ENCODE data around the gene LTBP1. TPM values are rescaled to one million over a fixed set of nuclear protein-coding genes. Genes with fewer than 3 reads are reported as not detected.

Gene LTBP1
- total and polyA plus RNA-seq, 2 donors (not counting 1 experiment from before 2014, with no cell fraction given), result 0.69 TPM; not detected in 1

DNA sequence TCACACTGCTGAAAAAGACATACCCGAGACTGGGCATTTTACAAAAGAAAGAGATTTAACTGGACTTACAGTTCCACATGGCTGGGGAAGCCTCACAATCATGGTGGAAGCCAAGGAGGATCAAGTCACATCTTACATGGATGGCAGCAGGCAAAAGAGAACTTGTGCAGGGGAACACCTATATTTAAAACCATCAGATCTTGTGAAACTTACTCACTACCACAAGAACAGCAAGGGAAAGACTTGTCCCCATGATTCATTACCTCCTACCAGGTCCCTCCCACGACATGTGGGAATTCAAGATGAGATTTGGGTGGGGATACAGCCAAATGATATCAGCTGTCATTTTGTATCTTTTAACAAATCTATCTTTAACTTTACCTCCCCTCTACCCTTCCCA, 278.6 kb downstream of the LTBP1 start:
- CTCF ChIA-PET, result no interaction called here
- no peaks in the 10 kb centered on the region for H3K27me3 ChIP-seq (replicated peaks in 1 of 4; ENCODE audit: control extremely low read depth in 1 of 4, control insufficient read depth in 3 of 4, insufficient read depth in 4 of 4, low read length in 3 of 4)

DNA sequence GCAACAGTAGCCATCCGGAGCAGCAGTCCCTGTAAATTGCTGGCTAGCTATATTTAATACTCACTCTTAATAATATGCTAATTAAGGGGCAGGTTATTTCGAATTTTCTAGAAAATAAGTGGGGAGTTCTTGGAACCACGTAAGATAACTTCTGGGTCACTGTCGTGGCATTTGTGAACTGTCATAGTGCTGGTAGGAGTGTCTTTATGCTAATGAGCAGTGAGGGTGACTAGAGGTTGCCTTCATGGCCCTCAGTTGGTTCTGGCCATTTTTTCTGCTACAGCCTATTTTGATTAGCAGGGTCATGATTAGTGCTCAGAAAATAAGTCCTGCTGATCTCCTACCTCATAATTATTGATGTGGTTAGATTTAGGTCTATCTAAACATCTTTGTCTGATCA, 279.8 kb downstream of the LTBP1 start:
- H3K4me1 Mint-ChIP-seq, result no peaks in the 10 kb centered on the region
- intact Hi-C loops (cut with micrococcal nuclease), result no loop called here
- H3K9me3 Mint-ChIP-seq (ENCODE audit: insufficient read depth), result no peaks in the 10 kb centered on the region
- Histone ChIP-seq H3K79me2 (ENCODE audit: control insufficient read depth, insufficient read depth, low read length) (no peaks in the 10 kb centered on the region), H3K36me3 (replicated peaks in 1 of 2; ENCODE audit: control extremely low read depth in 1 of 2, control insufficient read depth in 1 of 2, extremely low read depth in 1 of 2, insufficient read depth in 2 of 2, low read length in 1 of 2) (no peaks in the 10 kb centered on the region), H4K20me1 (ENCODE audit: control insufficient read depth, insufficient read depth, low read length, poor library complexity, severe bottlenecking) (no peaks in the 10 kb centered on the region), H3K4me2 (replicated peaks; ENCODE audit: low read depth, low read length, poor library complexity, severe bottlenecking) (no peak overlapping the region), H3K4me1 (ENCODE audit: control insufficient read depth in 2 of 2, insufficient read depth in 2 of 2, low read length in 2 of 2) (no peaks in the 10 kb centered on the region), H3K27me3 (replicated peaks in 1 of 4; ENCODE audit: control extremely low read depth in 1 of 4, control insufficient read depth in 3 of 4, insufficient read depth in 4 of 4, low read length in 3 of 4) (no peaks in the 10 kb centered on the region), H3K27ac (ENCODE audit: low read length in 2 of 2) (no peak overlapping the region), H3K4me3 (ENCODE audit: control extremely low read depth in 1 of 5, extremely low read depth in 1 of 5, insufficient read depth in 1 of 5, low read depth in 2 of 5, low read length in 4 of 5) (no peak overlapping the region), H3K9me3 (ENCODE audit: control extremely low read depth in 1 of 3, control insufficient read depth in 2 of 3, insufficient read depth in 1 of 3, low read length in 2 of 3) (no peaks in the 10 kb centered on the region), H2AFZ (ENCODE audit: insufficient read depth, low read depth, low read length, poor library complexity, severe bottlenecking) (no peak overlapping the region), H3K9ac (ENCODE audit: low read length) (no peak overlapping the region)
- WGBS (ENCODE audit: insufficient coverage), result 93% methylated on average over 2 of the region's 4 CpGs
- H3K27me3 Mint-ChIP-seq, result peaks cover 3% of the 10 kb centered on the region
- POLR2A ChIA-PET, result no interaction called here
- H3K4me3 Mint-ChIP-seq, result no peak overlapping the region
- DNase-seq, result no peak
- CTCF ChIA-PET, result no interaction called here
- ATAC-seq (ENCODE audit: low read depth), result no peak
- TF ChIP-seq, protein P1, sequence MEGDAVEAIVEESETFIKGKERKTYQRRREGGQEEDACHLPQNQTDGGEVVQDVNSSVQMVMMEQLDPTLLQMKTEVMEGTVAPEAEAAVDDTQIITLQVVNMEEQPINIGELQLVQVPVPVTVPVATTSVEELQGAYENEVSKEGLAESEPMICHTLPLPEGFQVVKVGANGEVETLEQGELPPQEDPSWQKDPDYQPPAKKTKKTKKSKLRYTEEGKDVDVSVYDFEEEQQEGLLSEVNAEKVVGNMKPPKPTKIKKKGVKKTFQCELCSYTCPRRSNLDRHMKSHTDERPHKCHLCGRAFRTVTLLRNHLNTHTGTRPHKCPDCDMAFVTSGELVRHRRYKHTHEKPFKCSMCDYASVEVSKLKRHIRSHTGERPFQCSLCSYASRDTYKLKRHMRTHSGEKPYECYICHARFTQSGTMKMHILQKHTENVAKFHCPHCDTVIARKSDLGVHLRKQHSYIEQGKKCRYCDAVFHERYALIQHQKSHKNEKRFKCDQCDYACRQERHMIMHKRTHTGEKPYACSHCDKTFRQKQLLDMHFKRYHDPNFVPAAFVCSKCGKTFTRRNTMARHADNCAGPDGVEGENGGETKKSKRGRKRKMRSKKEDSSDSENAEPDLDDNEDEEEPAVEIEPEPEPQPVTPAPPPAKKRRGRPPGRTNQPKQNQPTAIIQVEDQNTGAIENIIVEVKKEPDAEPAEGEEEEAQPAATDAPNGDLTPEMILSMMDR (IDR thresholded peaks at IDR 0.05), result no peak
- TF ChIP-seq EZH2 (IDR thresholded peaks at IDR 0.05; ENCODE audit: borderline replicate concordance, insufficient read depth, low read depth, low read length, poor library complexity, severe bottlenecking), result no peak
- H3K27ac Mint-ChIP-seq, result no peak overlapping the region

More for the DNA sequence above, 278.6 kb downstream of the LTBP1 start:
- WGBS (ENCODE audit: insufficient coverage), result 86% methylated on average over 1 of the region's 2 CpGs
- Histone ChIP-seq H3K79me2 (ENCODE audit: control insufficient read depth, insufficient read depth, low read length) (no peaks in the 10 kb centered on the region), H2AFZ (ENCODE audit: insufficient read depth, low read depth, low read length, poor library complexity, severe bottlenecking) (no peak overlapping the region), H3K9ac (ENCODE audit: low read length) (no peak overlapping the region), H3K9me3 (ENCODE audit: control extremely low read depth in 1 of 3, control insufficient read depth in 2 of 3, insufficient read depth in 1 of 3, low read length in 2 of 3) (no peaks in the 10 kb centered on the region), H4K20me1 (ENCODE audit: control insufficient read depth, insufficient read depth, low read length, poor library complexity, severe bottlenecking) (no peaks in the 10 kb centered on the region), H3K4me2 (replicated peaks; ENCODE audit: low read depth, low read length, poor library complexity, severe bottlenecking) (no peak overlapping the region), H3K4me1 (ENCODE audit: control insufficient read depth in 2 of 2, insufficient read depth in 2 of 2, low read length in 2 of 2) (no peaks in the 10 kb centered on the region), H3K4me3 (ENCODE audit: control extremely low read depth in 1 of 5, extremely low read depth in 1 of 5, insufficient read depth in 1 of 5, low read depth in 2 of 5, low read length in 4 of 5) (no peak overlapping the region), H3K36me3 (replicated peaks in 1 of 2; ENCODE audit: control extremely low read depth in 1 of 2, control insufficient read depth in 1 of 2, extremely low read depth in 1 of 2, insufficient read depth in 2 of 2, low read length in 1 of 2) (no peaks in the 10 kb centered on the region), H3K27ac (ENCODE audit: low read length in 2 of 2) (no peak overlapping the region)
- Mint-ChIP-seq H3K9me3 (ENCODE audit: insufficient read depth) (no peaks in the 10 kb centered on the region), H3K4me1 (no peaks in the 10 kb centered on the region), H3K4me3 (no peak overlapping the region), H3K27me3 (no peaks in the 10 kb centered on the region), H3K27ac (no peak overlapping the region)
- DNase-seq (no peak), ATAC-seq (ENCODE audit: low read depth) (no peak)
- no peak for TF ChIP-seq EZH2 (IDR thresholded peaks at IDR 0.05; ENCODE audit: borderline replicate concordance, insufficient read depth, low read depth, low read length, poor library complexity, severe bottlenecking)
- TF ChIP-seq, protein P1 (IDR thresholded peaks at IDR 0.05), result no peak
- intact Hi-C loops (cut with micrococcal nuclease), result no loop called here
- POLR2A ChIA-PET, result no interaction called here
